ENCODE measurements around the gene NFIC.

DNA sequence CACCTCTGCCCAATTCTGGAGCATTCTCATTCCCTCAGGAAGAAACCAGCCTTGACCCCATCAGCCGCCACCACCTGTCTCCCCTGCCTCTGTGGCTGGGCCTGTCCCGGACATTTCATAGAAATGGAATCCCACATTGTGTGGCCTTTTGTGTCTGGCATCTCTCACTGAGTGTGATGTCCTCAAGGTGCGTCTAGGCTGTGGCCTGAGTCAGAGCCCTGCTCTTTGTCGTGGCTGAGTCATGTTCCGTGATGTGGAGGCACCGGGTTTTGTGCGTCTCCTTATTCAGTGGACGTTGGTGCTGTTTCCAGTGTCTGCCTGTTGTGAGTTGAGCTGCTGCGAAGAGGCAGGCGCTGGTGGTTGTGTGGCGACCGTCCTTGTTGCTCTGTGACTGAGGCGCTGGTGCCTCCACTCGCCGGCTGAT lies 143.2 kb downstream of the NFIC start:
- TF ChIP-seq, protein P1, sequence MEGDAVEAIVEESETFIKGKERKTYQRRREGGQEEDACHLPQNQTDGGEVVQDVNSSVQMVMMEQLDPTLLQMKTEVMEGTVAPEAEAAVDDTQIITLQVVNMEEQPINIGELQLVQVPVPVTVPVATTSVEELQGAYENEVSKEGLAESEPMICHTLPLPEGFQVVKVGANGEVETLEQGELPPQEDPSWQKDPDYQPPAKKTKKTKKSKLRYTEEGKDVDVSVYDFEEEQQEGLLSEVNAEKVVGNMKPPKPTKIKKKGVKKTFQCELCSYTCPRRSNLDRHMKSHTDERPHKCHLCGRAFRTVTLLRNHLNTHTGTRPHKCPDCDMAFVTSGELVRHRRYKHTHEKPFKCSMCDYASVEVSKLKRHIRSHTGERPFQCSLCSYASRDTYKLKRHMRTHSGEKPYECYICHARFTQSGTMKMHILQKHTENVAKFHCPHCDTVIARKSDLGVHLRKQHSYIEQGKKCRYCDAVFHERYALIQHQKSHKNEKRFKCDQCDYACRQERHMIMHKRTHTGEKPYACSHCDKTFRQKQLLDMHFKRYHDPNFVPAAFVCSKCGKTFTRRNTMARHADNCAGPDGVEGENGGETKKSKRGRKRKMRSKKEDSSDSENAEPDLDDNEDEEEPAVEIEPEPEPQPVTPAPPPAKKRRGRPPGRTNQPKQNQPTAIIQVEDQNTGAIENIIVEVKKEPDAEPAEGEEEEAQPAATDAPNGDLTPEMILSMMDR (IDR thresholded peaks at IDR 0.05; ENCODE audit: borderline replicate concordance, extremely low read depth, low read length, poor library complexity, severe bottlenecking) = no peak
- no peak for TF ChIP-seq EZH2 (IDR thresholded peaks at IDR 0.05; ENCODE audit: borderline replicate concordance, low read depth, low read length, severe bottlenecking)

Measured in DND-41 (cell line).